Central memory CD8-positive, alpha-beta T cell (primary cell): ENCODE measurements around the gene CIRBP.
"Not testable (repeated sequence)": the region's sequence is repeated elsewhere in the genome, so short reads cannot be mapped to it uniquely, and the experiment has no call there.

Experiments
- ATAC-seq: fragments of 150-1000 bp; cut with Tn5 transposase; replicated peaks from 2 replicates; pipeline ENCODE4 v1.10.0; 2022; ENCODE audit warnings: mild to moderate bottlenecking, moderate FRiP score, moderate number of reproducible peaks; ENCODE audit not compliant: poor library complexity, severe bottlenecking; ENCODE audit errors: extremely low read depth
- DNase-seq, 2 donors: peaks; one replicate each; pipeline ENCODE4 v3.0.0; 2021; ENCODE audit warnings: low spot score in 2 of 2
- H3K27ac Mint-ChIP-seq: one replicate; pipeline ENCODE4 v1.8.0; 2022; ENCODE audit warnings: low read depth, mild to moderate bottlenecking, moderate library complexity, mixed read lengths
- H3K27me3 Mint-ChIP-seq: one replicate; pipeline ENCODE4 v1.8.0; 2022; ENCODE audit warnings: mixed read lengths
- H3K36me3 Mint-ChIP-seq: one replicate; pipeline ENCODE4 v1.8.0; 2022; ENCODE audit warnings: mild to moderate bottlenecking, moderate library complexity, mixed read lengths; ENCODE audit not compliant: insufficient read depth
- H3K4me1 Mint-ChIP-seq: one replicate; pipeline ENCODE4 v1.8.0; 2022; ENCODE audit warnings: mixed read lengths
- H3K4me3 Mint-ChIP-seq: one replicate; pipeline ENCODE4 v1.8.0; 2022; ENCODE audit warnings: mild to moderate bottlenecking, moderate library complexity, mixed read lengths
- H3K9me3 Mint-ChIP-seq: one replicate; pipeline ENCODE4 v1.8.0; 2022; ENCODE audit warnings: mixed read lengths

Gene CIRBP

DNA sequence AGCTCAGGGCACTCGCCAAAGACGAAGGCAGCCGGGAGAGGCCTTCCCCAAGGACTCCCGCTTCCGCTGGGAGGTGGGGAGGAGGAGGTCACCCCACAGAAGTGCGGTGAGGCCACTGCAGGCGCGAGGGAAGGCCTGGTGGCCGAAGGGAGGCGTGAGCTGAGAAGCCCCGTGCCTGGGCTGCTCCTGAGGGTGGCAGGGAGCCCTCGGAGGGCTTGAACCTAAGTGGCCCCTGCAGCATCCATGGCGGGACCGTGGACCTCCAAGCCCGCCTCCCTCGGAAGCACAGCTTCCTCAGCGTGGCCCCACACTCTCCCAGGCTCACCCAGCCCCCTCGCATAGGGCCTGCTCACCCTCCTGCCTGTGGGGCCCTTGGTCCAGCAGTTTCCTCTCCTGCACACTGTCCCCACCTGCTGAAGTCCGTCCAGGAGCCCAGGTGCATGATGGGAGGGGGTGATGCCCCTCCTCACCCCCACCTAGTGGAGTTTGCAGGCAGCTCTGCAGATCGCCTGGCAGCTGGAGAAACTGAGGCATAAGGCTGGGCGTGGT, 42.5 kb downstream of the CIRBP start:
- Mint-ChIP-seq H3K9me3 (no peaks in the 10 kb centered on the region), H3K4me1 (no peaks in the 10 kb centered on the region), H3K4me3 (no peak overlapping the region), H3K27ac (no peak overlapping the region), H3K36me3 (peaks cover 2% of the 10 kb centered on the region), H3K27me3 (no peaks in the 10 kb centered on the region)
- DNase-seq (no peak), ATAC-seq (no peak)

DNA sequence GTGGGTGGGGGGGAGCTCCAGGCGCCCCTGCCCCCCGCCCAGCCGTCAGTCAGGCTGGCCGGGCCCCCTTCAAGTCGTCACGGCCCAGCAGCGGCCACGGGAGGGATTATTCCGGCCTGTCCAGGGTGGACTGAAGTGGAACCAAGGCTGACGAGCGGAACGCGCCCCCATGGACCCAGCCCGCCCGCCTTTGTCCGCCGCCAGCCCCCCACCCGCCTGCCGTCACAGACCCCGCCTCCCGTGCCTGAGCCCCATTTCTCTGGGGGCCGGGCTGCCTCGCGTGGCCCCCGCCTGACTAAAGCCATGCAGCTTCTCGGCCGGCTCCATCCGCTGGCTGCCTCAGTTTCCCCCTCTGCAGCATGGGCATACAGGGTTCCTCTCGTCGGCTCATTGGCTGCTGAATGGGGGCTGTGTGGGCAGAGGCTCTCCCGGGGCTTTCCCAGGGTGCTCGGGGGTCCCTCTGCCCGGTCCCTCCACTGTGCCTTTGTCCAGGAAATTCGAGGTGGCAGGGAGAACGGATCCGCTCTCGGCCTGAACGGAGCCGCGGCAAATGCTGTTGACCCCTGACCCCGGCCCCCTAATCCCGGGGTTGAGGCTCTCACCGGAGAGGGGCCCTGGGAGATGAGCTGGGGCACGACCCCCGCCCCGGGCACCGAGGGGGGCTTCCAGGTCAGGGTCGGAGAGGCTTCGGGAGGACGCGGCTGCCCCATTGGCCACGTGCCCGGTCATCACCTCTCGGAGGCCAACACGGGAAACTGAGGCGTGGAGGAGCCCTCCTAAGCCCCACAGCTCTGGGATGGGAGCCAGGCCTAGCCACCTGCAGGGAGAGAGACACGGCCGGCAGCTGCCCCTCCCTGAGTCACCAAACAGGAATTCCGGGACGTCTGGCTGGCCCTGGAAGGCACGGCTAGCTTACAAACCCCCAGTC, 43.9 kb downstream of the CIRBP start:
- Mint-ChIP-seq H3K27me3 (peaks cover 12% of the 10 kb centered on the region), H3K36me3 (peaks cover 2% of the 10 kb centered on the region), H3K4me3 (no peak overlapping the region), H3K27ac (no peak overlapping the region), H3K9me3 (no peaks in the 10 kb centered on the region), H3K4me1 (no peaks in the 10 kb centered on the region)
- ATAC-seq, result no peak
- no peak for DNase-seq

DNA sequence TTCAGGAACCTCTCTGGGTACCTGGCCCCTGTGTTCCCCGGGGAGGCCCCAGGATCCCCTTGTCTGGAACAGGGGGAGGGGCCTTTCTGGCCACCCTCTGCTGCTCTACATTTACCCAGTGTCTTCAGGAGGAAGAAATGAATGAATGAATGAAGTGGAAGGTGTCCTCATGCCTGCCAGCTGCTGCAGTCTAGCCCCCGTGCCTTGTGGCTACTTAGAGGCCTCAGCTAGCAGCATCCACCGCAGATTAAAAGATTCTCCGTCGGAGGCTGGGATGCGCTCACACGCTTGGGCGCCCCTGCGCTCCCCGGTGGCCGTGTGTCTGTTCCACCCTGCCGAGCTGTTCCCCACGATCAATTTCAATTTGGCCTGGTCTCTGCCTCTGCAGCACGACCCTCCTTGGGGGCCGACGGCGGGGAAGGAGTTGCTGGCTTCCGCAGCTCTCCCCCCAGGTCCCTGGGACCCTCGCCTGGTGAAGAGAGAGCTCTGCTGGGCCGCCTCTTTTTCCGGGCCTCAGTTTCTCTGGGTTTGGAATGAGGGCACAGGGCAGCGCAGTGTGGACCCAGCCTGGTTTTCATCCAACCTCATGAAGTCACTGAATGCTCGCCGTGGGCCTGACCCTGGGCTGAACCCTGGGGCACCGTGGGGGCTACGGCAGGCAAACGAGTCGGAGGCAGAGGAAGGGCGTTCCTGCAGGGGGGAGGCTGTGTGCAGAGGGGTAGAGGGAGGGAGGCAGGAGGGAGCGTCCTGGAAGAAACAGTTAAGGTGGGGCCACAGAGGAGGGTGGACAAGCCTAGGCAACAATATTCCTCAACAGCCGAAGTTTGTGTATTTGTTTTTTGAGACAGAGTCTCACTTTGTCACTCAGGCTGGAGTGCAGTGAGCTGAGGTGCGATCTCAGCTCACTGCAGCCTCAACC, 44.8 kb downstream of the CIRBP start:
- no peaks in the 10 kb centered on the region for H3K4me1 Mint-ChIP-seq
- ATAC-seq (no peak), DNase-seq (no peak)
- peaks cover 14% of the 10 kb centered on the region for H3K27me3 Mint-ChIP-seq
- H3K36me3 Mint-ChIP-seq, result peaks cover 2% of the 10 kb centered on the region
- H3K27ac Mint-ChIP-seq, result no peak overlapping the region
- no peak overlapping the region for H3K4me3 Mint-ChIP-seq
- H3K9me3 Mint-ChIP-seq, result no peaks in the 10 kb centered on the region

DNA sequence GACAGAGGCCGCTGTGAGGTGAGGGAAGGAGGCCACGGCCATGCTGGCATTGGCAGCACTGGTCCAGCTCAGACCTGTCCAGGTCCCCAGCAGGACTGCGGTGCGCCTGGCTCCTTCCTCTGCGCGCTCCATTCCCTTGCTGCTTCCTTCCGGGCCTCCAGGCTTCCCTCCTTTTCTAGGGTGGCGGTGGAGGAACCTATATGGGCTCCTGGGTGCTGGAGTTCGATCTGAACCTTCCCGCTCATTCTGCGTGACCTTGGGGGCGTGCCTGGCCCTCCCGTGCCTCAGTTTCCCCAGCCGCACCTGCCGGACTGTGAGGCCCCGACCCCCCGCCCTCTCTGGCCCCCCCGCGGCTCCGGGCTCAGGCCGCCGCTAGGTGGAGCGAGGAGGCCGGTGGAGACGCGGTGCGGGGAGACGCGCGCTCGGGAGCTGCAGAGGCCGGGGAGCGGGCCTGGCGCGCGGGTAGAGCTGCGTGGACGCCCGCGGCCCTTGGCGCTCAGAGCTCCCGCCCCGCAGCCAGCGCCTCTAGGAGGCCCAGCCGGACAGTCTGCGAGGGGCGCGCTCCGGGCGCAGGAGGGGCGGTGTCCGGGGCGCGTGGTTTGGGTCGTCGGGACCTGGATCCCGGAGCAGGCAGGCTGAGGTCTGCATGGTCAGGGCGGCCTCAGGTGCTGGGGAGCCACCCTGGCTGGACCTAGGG, 46.5 kb downstream of the CIRBP start:
- Mint-ChIP-seq H3K4me1 (no peaks in the 10 kb centered on the region), H3K36me3 (no peaks in the 10 kb centered on the region), H3K9me3 (no peaks in the 10 kb centered on the region), H3K4me3 (no peak overlapping the region), H3K27ac (no peak overlapping the region), H3K27me3 (peaks cover 25% of the 10 kb centered on the region)
- no peak for ATAC-seq
- DNase-seq, result no peak

DNA sequence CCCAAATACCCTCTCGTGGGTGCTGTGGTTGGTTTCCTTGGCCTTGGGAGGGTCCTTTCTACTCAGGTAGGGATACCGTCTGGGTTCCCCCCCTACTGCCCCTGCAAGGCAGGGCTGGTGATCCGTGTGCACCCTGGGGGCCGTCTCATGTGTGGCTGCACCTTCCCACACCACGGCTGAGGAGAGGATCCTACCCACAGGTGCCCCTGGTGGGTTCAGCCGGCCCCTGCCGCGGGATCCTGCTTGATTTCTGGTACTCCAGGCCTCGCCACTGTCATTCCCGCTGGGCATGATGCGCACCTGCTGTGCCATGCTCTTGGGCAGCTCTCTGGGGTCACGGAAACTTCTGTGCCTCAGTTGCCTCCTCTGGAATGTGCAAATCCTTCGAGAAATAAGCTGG, 47.3 kb downstream of the CIRBP start:
- no peak for DNase-seq
- Mint-ChIP-seq H3K36me3 (peaks cover 2% of the 10 kb centered on the region), H3K9me3 (no peaks in the 10 kb centered on the region), H3K4me1 (no peaks in the 10 kb centered on the region), H3K27me3 (peaks cover 29% of the 10 kb centered on the region), H3K4me3 (no peak overlapping the region), H3K27ac (no peak overlapping the region)
- no peak for ATAC-seq

DNA sequence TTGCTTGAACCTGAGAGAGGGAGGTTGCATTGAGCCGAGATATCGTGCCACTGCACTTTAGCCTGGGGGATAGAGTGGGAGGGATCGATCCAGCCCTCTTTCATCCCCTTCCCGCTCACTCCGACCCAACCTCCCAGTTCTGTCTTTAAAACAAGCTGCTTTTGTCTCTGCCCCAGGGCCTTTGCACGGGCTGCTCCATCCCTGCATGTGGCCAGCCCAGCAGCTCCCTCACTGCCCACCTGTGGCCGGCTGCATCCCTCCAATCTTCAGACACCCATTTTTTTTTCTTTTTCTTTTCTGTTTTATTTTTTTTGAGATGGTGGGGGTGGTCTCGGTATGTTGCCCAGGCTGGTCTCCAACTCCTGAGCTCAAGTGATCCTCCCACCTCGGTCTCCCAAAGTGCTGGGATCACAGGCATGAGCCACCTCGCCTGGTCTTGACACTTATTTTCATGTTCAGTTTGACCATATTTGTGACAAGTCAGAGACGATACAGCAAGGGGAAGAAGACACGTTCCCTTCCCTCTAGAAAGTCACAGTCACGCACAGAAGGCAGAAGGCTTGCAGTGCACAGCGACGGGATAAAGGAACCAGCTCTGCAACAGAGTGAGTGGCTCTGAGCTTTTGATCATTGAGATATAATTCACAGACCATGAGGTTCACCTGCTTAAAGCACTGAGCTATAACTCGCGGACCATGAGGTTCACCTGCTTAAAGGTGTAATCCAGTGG, 48.3 kb downstream of the CIRBP start:
- DNase-seq, result no peak
- H3K36me3 Mint-ChIP-seq, result peaks cover 2% of the 10 kb centered on the region

DNA sequence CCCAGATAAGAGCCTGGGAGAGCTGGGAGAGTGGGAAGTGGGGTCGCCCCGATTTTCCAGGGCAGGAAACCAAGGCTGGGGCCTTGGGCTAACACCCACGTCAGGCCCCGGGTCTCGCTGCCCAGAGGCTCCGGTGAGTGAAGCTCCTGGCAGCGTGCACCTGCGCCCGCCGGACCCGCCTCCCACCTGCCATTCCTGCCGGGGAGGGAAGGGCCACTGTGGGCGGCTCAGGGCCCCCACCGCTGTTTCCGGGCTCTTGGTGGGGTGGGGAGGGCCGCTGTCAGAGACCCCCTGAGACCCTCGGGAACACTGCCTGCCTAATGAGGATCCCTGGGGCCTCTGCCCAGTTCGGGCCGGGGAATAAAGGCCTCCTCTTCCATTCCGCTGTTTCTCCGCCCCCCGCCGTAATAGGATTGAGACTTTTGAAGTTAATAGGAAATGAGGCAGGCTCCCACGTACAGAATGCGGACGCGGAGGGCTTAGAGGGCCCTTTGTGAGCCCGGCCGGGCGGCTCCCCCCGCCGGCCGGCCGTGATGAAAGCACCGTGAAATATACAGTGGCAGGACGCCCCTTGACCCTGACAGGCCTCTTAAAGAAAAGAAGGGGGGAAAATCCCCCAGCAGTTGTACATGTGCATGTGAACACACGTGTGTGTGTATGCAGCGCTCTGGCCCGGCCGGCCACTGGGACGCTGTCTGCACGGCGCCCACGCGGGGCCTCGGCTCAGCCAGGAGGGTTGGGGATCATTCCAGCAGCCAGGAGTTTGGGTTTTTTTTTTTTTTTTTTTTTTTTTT, 49.7 kb downstream of the CIRBP start:
- DNase-seq (no peak), ATAC-seq (no peak)
- no peak overlapping the region for H3K4me3 Mint-ChIP-seq
- H3K36me3 Mint-ChIP-seq, result peaks cover 2% of the 10 kb centered on the region
- peaks cover 51% of the 10 kb centered on the region for H3K27me3 Mint-ChIP-seq
- H3K27ac Mint-ChIP-seq, result no peak overlapping the region
- no peaks in the 10 kb centered on the region for H3K4me1 Mint-ChIP-seq
- no peaks in the 10 kb centered on the region for H3K9me3 Mint-ChIP-seq

More for the DNA sequence above, 48.3 kb downstream of the CIRBP start:
- Mint-ChIP-seq H3K27ac (no peak overlapping the region), H3K27me3 (peaks cover 37% of the 10 kb centered on the region), H3K9me3 (no peaks in the 10 kb centered on the region), H3K4me1 (no peaks in the 10 kb centered on the region), H3K4me3 (no peak overlapping the region)
- no peak for ATAC-seq

DNA sequence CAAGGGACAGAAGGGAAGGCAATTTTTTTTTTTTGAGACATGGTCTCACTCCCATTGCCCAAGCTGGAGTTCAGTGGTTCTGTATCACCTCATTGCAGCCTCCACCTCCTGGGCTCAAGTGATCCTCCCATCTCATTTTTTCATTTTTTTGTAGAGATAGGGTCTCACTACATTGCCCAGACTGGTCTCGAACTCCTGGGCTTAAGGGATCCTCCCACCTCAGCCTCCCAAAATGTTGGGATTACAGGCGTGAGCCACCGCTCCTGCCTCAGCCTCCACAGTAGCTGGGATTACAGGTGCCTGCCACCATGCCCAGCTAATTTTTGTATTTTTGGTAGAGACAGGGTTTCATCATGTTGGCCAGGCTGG, 51.1 kb downstream of the CIRBP start:
- peaks cover 60% of the 10 kb centered on the region for H3K27me3 Mint-ChIP-seq
- not testable (repeated sequence) for ATAC-seq, H3K9me3 Mint-ChIP-seq, H3K4me1 Mint-ChIP-seq, DNase-seq, H3K4me3 Mint-ChIP-seq, H3K36me3 Mint-ChIP-seq, H3K27ac Mint-ChIP-seq

DNA sequence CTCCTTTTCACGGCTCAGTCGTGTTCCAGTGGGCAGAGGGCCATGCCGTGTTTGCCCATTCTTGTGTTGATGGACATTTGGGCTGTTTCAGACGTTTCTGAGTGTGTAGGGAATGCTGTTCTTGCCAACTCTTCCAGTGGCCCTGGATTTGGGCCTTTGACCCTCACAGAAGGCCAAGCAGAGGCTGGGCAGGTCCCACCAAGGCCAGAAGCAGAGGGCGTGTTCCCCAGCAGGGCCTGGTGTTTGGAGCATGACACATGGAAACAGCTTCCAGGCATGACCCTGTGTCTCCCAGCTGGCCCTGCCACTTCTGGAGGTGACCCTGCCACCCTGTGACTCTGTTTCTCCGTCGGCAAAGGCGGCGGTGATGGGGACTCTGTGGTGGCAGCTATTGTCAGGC, 52.4 kb downstream of the CIRBP start:
- peaks cover 2% of the 10 kb centered on the region for H3K36me3 Mint-ChIP-seq
- H3K4me3 Mint-ChIP-seq, result no peak overlapping the region
- H3K27me3 Mint-ChIP-seq, result peaks cover 60% of the 10 kb centered on the region
- DNase-seq (no peak), ATAC-seq (no peak)
- no peaks in the 10 kb centered on the region for H3K9me3 Mint-ChIP-seq
- no peak overlapping the region for H3K27ac Mint-ChIP-seq
- no peaks in the 10 kb centered on the region for H3K4me1 Mint-ChIP-seq

DNA sequence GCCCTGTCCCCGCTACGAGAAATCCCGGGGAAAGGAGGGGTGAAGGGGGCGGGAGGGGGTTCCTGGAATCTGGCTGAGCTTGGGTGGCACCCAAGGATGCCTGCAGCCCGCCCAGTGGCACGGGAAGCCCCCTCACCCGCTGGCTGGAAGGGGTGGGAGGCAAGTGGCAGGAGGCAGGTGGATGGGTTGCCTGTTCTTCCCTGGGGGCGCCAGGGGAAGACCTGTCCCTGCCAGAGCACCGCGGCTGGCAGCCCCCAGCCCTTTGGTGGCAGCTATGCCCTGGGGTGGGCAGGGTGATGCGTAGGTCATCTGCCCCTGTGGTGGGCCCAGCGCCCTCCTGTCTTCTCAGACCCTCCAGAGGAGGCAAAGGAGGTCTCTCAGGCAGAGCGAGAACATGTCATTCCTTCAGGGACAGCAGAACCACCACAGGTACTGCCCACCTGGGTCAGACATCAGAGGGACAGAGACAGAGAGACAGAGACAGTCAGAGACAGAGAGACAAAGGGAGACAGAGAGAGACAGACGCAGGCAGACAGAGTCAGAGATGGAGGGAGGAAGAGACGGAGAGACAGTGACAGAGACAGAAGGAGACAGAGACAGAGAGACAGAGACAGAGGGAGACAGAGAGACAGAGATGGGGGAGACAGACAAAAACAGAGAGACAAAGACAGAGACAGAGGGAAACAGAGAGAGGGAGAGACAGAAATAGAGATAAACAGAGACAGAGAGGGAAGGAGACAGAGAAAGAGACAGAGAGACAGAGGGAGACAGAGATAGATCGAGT, 53.3 kb downstream of the CIRBP start:
- no peak overlapping the region for H3K27ac Mint-ChIP-seq
- no peak for ATAC-seq

More for the DNA sequence above, 53.3 kb downstream of the CIRBP start:
- H3K9me3 Mint-ChIP-seq, result no peaks in the 10 kb centered on the region
- peaks cover 54% of the 10 kb centered on the region for H3K27me3 Mint-ChIP-seq
- H3K4me1 Mint-ChIP-seq, result no peaks in the 10 kb centered on the region
- no peak overlapping the region for H3K4me3 Mint-ChIP-seq
- no peak for DNase-seq
- peaks cover 2% of the 10 kb centered on the region for H3K36me3 Mint-ChIP-seq
